H1 (cell line): ENCODE results near the gene GRHL3. TPM values are rescaled to one million over a fixed set of nuclear protein-coding genes. Genes with fewer than 3 reads are reported as not detected.

Experiments used
- CTCF ChIA-PET: fragments of 300-600 bp; sonication (Branson Sonifier 250); formaldehyde crosslinking; loops from one replicate; lab custom pipeline; 2021; ENCODE audit not compliant: partially characterized antibody; lab: Charles Lee
- POLR2A ChIA-PET: fragments of 300-600 bp; sonication (Branson Sonifier 250); formaldehyde crosslinking; loops from one replicate; lab custom pipeline; 2021; ENCODE audit warnings: inconsistent platforms; ENCODE audit not compliant: partially characterized antibody; lab: Charles Lee
- DNase-seq, 2 experiments: peaks; one replicate each; pipeline versions ENCODE4 v3.0.0 to v3.0.0-alpha.2; 2010 to 2022; ENCODE audit warnings: low spot score in 2 of 2, low read depth in 1 of 2, mixed read lengths in 1 of 2
- FAIRE-seq: peaks from 2 replicates; lab custom pipeline; 2011; peaks lifted over from hg19 to GRCh38; lab: Jason Lieb, UNC
- H2AFZ ChIP-seq: 2 replicates; pipeline ENCODE4 v1.8.1; 2012; ENCODE audit warnings: low read length, inconsistent platforms
- H2AK5ac ChIP-seq: 2 replicates; pipeline ENCODE4 v1.6.1; 2013; ENCODE audit warnings: low read depth, low read length
- H2BK120ac ChIP-seq: replicated peaks from 2 replicates; pipeline ENCODE3; 2013; ENCODE audit warnings: low read depth, low read length, inconsistent platforms
- H2BK12ac ChIP-seq: 2 replicates; pipeline ENCODE4 v1.6.1; 2013; ENCODE audit warnings: low read depth, low read length
- H2BK15ac ChIP-seq: 2 replicates; pipeline ENCODE4 v1.6.1; 2013; ENCODE audit warnings: low read length
- H2BK20ac ChIP-seq: 2 replicates; pipeline ENCODE4 v1.6.1; 2013; ENCODE audit warnings: low read length
- H2BK5ac ChIP-seq: 2 replicates; pipeline ENCODE4 v1.6.1; 2013; ENCODE audit warnings: low read depth, low read length
- H3K14ac ChIP-seq: 2 replicates; pipeline ENCODE4 v1.6.1; 2013; ENCODE audit warnings: inconsistent platforms; ENCODE audit not compliant: insufficient read length
- H3K18ac ChIP-seq: 2 replicates; pipeline ENCODE4 v1.6.1; 2013; ENCODE audit warnings: low read length; ENCODE audit errors: extremely low read depth
- H3K23ac ChIP-seq: 2 replicates; pipeline ENCODE4 v1.6.1; 2013; ENCODE audit warnings: inconsistent platforms; ENCODE audit not compliant: insufficient read length
- H3K23me2 ChIP-seq: 2 replicates; pipeline ENCODE4 v1.6.1; 2013; ENCODE audit warnings: low read depth, low read length
- H3K27ac ChIP-seq: 2 replicates; pipeline ENCODE4 v1.6.1; 2011; ENCODE audit warnings: low read depth, low read length, inconsistent platforms
- H3K27me3 ChIP-seq, 4 experiments: replicated peaks in 1 of 4; 1 replicate in 1 of 4; 2 replicates in 3 of 4; pipeline versions ENCODE4 v1.6.1 to v1.8.1; 2011 to 2013; ENCODE audit warnings: low read length in 3 of 4, mild to moderate bottlenecking in 3 of 4, inconsistent platforms in 2 of 4, mixed read lengths in 2 of 4, moderate library complexity in 1 of 4; ENCODE audit not compliant: control insufficient read depth in 3 of 4, insufficient read depth in 3 of 4; ENCODE audit errors: extremely low read depth in 1 of 4
- H3K36me3 ChIP-seq, 4 experiments: 2 replicates each; pipeline versions ENCODE4 v1.6.1 to v1.8.1; 2011 to 2013; ENCODE audit warnings: mild to moderate bottlenecking in 4 of 4, low read length in 3 of 4, moderate library complexity in 2 of 4, control low read depth in 1 of 4, inconsistent platforms in 1 of 4; ENCODE audit not compliant: insufficient read depth in 4 of 4, control insufficient read depth in 2 of 4
- H3K4ac ChIP-seq: replicated peaks from 2 replicates; pipeline ENCODE3; 2013; ENCODE audit warnings: low read length, low read depth, mixed read lengths, inconsistent platforms; ENCODE audit not compliant: insufficient read length
- H3K4me1 ChIP-seq, 4 experiments: replicated peaks in 1 of 4; 1 replicate in 1 of 4; 2 replicates in 3 of 4; pipeline versions ENCODE4 v1.6.1 to v1.8.1; 2011 to 2013; ENCODE audit warnings: low read length in 3 of 4, inconsistent platforms in 2 of 4, mixed read lengths in 1 of 4; ENCODE audit not compliant: insufficient read depth in 4 of 4, control insufficient read depth in 3 of 4
- H3K4me2 ChIP-seq, 2 experiments: 2 replicates each; pipeline versions ENCODE4 v1.6.1 to v1.8.1; 2011 to 2013; ENCODE audit warnings: low read depth in 2 of 2, low read length in 2 of 2, control low read depth in 1 of 2, inconsistent platforms in 1 of 2, mild to moderate bottlenecking in 1 of 2; ENCODE audit not compliant: insufficient read depth in 1 of 2
- H3K4me3 ChIP-seq, 4 experiments: fragments of 200-600, 300-600 bp in 1 of 4; sonication (generic), shearing (Covaris generic), sonication (Bioruptor Twin) in 1 of 4; 2 replicates each; pipeline versions ENCODE4 v1.5.1 to v1.8.1; 2011 to 2016; ENCODE audit warnings: low read length in 4 of 4, low read depth in 3 of 4, control low read depth in 2 of 4, inconsistent platforms in 2 of 4, mild to moderate bottlenecking in 2 of 4, mixed read lengths in 1 of 4, moderate library complexity in 1 of 4; ENCODE audit not compliant: insufficient read depth in 2 of 4; ENCODE audit errors: extremely low read depth in 1 of 4
- H3K56ac ChIP-seq: replicated peaks from 2 replicates; pipeline ENCODE3; 2013; ENCODE audit warnings: low read depth, mild to moderate bottlenecking, mixed read lengths, low read length, inconsistent platforms; ENCODE audit not compliant: insufficient read length
- H3K79me1 ChIP-seq: 2 replicates; pipeline ENCODE4 v1.6.1; 2013; ENCODE audit warnings: low read depth, low read length, control low read depth
- H3K79me2 ChIP-seq, 2 experiments: 2 replicates each; pipeline versions ENCODE4 v1.6.1 to v1.8.1; 2012 to 2013; ENCODE audit warnings: low read length in 2 of 2, mild to moderate bottlenecking in 2 of 2, inconsistent platforms in 1 of 2; ENCODE audit not compliant: insufficient read depth in 2 of 2, control insufficient read depth in 1 of 2
- H3K9ac ChIP-seq, 4 experiments: replicated peaks in 1 of 4; 1 replicate in 1 of 4; 2 replicates in 3 of 4; pipeline versions ENCODE4 v1.6.1 to v1.8.1; 2011 to 2013; ENCODE audit warnings: low read depth in 3 of 4, low read length in 3 of 4, control low read depth in 2 of 4, mild to moderate bottlenecking in 2 of 4, moderate library complexity in 2 of 4, inconsistent platforms in 1 of 4; ENCODE audit errors: extremely low read depth in 1 of 4
- H3K9me3 ChIP-seq, 2 experiments: 2 replicates each; pipeline versions ENCODE4 v1.6.1 to v1.8.1; 2012 to 2013; ENCODE audit warnings: mild to moderate bottlenecking in 2 of 2, moderate library complexity in 2 of 2, control low read depth in 1 of 2, inconsistent platforms in 1 of 2, low read depth in 1 of 2, low read length in 1 of 2, mixed read lengths in 1 of 2; ENCODE audit not compliant: insufficient read depth in 2 of 2
- H4K20me1 ChIP-seq, 2 experiments: replicated peaks in 1 of 2; 2 replicates each; pipeline versions ENCODE3 to v1.8.1; 2011 to 2013; ENCODE audit warnings: inconsistent platforms in 2 of 2, low read length in 2 of 2, mild to moderate bottlenecking in 1 of 2; ENCODE audit not compliant: insufficient read depth in 2 of 2, control insufficient read depth in 1 of 2
- H4K5ac ChIP-seq: 2 replicates; pipeline ENCODE4 v1.6.1; 2013; ENCODE audit warnings: low read length, low read depth, mixed read lengths, inconsistent platforms; ENCODE audit not compliant: insufficient read length
- H4K8ac ChIP-seq: 2 replicates; pipeline ENCODE4 v1.8.0; 2013; ENCODE audit warnings: mild to moderate bottlenecking, moderate library complexity, low read length, inconsistent platforms; ENCODE audit not compliant: insufficient read depth; ENCODE audit errors: extremely low read depth
- H4K91ac ChIP-seq: replicated peaks from 2 replicates; pipeline ENCODE3; 2013; ENCODE audit warnings: low read length, mixed read lengths, inconsistent platforms; ENCODE audit not compliant: insufficient read length
- ATF3 ChIP-seq: IDR thresholded peaks from 2 replicates; pipeline ENCODE4 v1.6.1; 2011; ENCODE audit warnings: low read depth, mild to moderate bottlenecking, low read length; ENCODE audit not compliant: insufficient read depth
- CEBPB ChIP-seq: IDR thresholded peaks from 2 replicates; pipeline ENCODE4 v1.6.1; 2012; ENCODE audit warnings: low read depth, low read length
- EZH2 ChIP-seq: fragments of 200-600 bp; sonication (generic); IDR thresholded peaks from 2 replicates; pipeline ENCODE4 v1.7.1; 2012; ENCODE audit warnings: low read depth, mild to moderate bottlenecking, moderate library complexity, low read length, inconsistent platforms; ENCODE audit not compliant: severe bottlenecking
- JUND ChIP-seq: IDR thresholded peaks from 2 replicates; pipeline ENCODE4 v1.6.1; 2011; ENCODE audit warnings: mild to moderate bottlenecking, improper control_type of control experiment, low read length
- NANOG ChIP-seq: IDR thresholded peaks from 2 replicates; pipeline ENCODE4 v1.6.1; 2011; ENCODE audit warnings: low read length, low read depth, mild to moderate bottlenecking, inconsistent platforms; ENCODE audit not compliant: insufficient read depth, poor library complexity, severe bottlenecking
- POU5F1 ChIP-seq: IDR thresholded peaks from 2 replicates; pipeline ENCODE4 v1.6.1; 2011; ENCODE audit warnings: low read depth, mild to moderate bottlenecking, low read length, moderate library complexity
- RXRA ChIP-seq: IDR thresholded peaks from 2 replicates; pipeline ENCODE4 v1.6.1; 2011; ENCODE audit warnings: low read depth, mild to moderate bottlenecking, low read length, moderate library complexity; ENCODE audit not compliant: insufficient read depth
- SIRT6 ChIP-seq: IDR thresholded peaks from one replicate; pipeline ENCODE4 v1.7.1; 2012; ENCODE audit warnings: low read length, inconsistent platforms
- SP2 ChIP-seq: IDR thresholded peaks from 2 replicates; pipeline ENCODE4 v1.6.1; 2012; ENCODE audit warnings: mild to moderate bottlenecking, low read length, inconsistent platforms
- SRF ChIP-seq: IDR thresholded peaks from 2 replicates; pipeline ENCODE4 v1.6.1; 2011; ENCODE audit warnings: mild to moderate bottlenecking, low read depth, low read length, moderate library complexity
- TBP ChIP-seq: IDR thresholded peaks from 2 replicates; pipeline ENCODE4 v1.6.1; 2011; ENCODE audit warnings: low read depth, low read length, improper control_type of control experiment
- TEAD4 ChIP-seq: IDR thresholded peaks from 2 replicates; pipeline ENCODE4 v1.6.1; 2012; ENCODE audit warnings: low read depth, low read length, inconsistent platforms, mixed read lengths
- USF2 ChIP-seq: IDR thresholded peaks from 2 replicates; pipeline ENCODE4 v1.6.1; 2011; ENCODE audit warnings: low read length, improper control_type of control experiment
- WGBS, 2 experiments: shearing (Covaris generic) in 1 of 2; methylation state at CpG; one replicate each; pipeline versions ENCODE4 v1.1.6 to v1.1.7; 2013 to 2015; ENCODE audit warnings: low lambda C conversion rate in 2 of 2, mixed read lengths in 2 of 2, inconsistent platforms in 1 of 2, low coverage in 1 of 2, missing lambda C conversion rate in 1 of 2; ENCODE audit not compliant: insufficient replicate concordance in 2 of 2, insufficient coverage in 1 of 2, insufficient read length in 1 of 2; ENCODE audit errors: extremely low coverage in 1 of 2, missing lambda C conversion rate in 1 of 2; 5-methylcytosine and 5-hydroxymethylcytosine counted together
- polyA plus RNA-seq, 7 experiments: library from polyadenylated mRNA; depleted of rRNA in 3 of 7; stranded (reverse) in 5 of 7; unstranded in 2 of 7; fragments of >200 nt in 5 of 7; fragments of 200-250 nt in 2 of 7; gene quantifications; 1 replicate in 5 of 7; 2 replicates in 1 of 7; 4 replicates in 1 of 7; pipeline versions ENCODE4 v1.2.1 to v1.2.3, GENCODE V29; 2011 to 2013; ENCODE audit warnings: missing spikeins in 2 of 7, mixed read lengths in 2 of 7
- total RNA-seq: library from RNA; stranded (reverse); fragmentation: NEBNext Ultra II Directional; extraction: Animal tissue kit (Norgen Biotek cat#: 25700); gene quantifications from 2 replicates; pipeline ENCODE4 v1.2.1, GENCODE V29; 2021

Gene GRHL3
- total and polyA plus RNA-seq, 2 of the 8 experiments (the other 6 are each of a cell fraction or from before 2014, with no cell fraction given) = 0.80 to 1.8 TPM

GRCh38 chr1:24303600-24303999, 15.6 kb upstream of the GRHL3 start:
- Histone ChIP-seq H3K27ac (no peak overlapping the region), H3K4ac (no peak overlapping the region), H3K79me2 (no peaks in the 10 kb centered on the region), H3K23ac (no peak overlapping the region), H2BK20ac (no peak overlapping the region), H4K91ac (no peak overlapping the region), H2BK15ac (no peak overlapping the region), H2BK5ac (no peak overlapping the region), H3K23me2 (no peaks in the 10 kb centered on the region; the same call in 1 of the 2 replicates), H3K4me1 (peaks cover 5 to 13% (median 11%) of the 10 kb centered on the region in 4 experiments; a peak in 5 of 7 replicates), H2BK12ac (no peak overlapping the region), H3K9me3 (no peaks in the 10 kb centered on the region), H3K9ac (no peak overlapping the region), H2AK5ac (no peak overlapping the region), H3K79me1 (no peaks in the 10 kb centered on the region), H4K5ac (no peak overlapping the region), H3K36me3 (no peaks in the 10 kb centered on the region), H4K8ac (no peak overlapping the region), H2AFZ (no peak overlapping the region), H4K20me1 (no peaks in the 10 kb centered on the region), H3K14ac (no peak overlapping the region), H3K4me2 (no peak overlapping the region), H2BK120ac (no peak overlapping the region), H3K27me3 (no peaks in the 10 kb centered on the region), H3K4me3 (no peak overlapping the region), H3K56ac (no peak overlapping the region), H3K18ac (no peak overlapping the region)
- ChIA-PET CTCF (interaction anchor here (0.7 to 6.4 kb wide), 8 partner anchors 8 to 104 kb away, joined by 3 to 56 read pairs (median 3); no protein-coding TSS in a partner anchor), POLR2A (no interaction called here)
- FAIRE-seq (no peak), DNase-seq (no peak)
- 93% methylated on average over 4 of the region's 4 CpGs; no CpG with 5 or more reads in 1 of the 2 experiments for WGBS, 2 experiments
- TF ChIP-seq USF2 = no peak
- TF ChIP-seq JUND = no peak
- no peak for TF ChIP-seq CEBPB
- no peak for TF ChIP-seq EZH2
- no peak for TF ChIP-seq SP2
- TF ChIP-seq POU5F1 = no peak
- no peak for TF ChIP-seq RXRA
- no peak for TF ChIP-seq NANOG
- TF ChIP-seq SRF = no peak
- no peak for TF ChIP-seq ATF3
- no peak for TF ChIP-seq TEAD4
- no peak for TF ChIP-seq SIRT6
- no peak for TF ChIP-seq TBP
